ENCODE measurements around the gene PAPPA. TPM values are rescaled to one million over a fixed set of nuclear protein-coding genes. Genes with fewer than 3 reads are reported as not detected.

The PAPPA gene
- total RNA-seq, 2 experiments from 2014 or later: not detected

GRCh38 chr9:116207371-116208111 lies 54.0 kb downstream of the PAPPA start:
- intact Hi-C loops (cut with micrococcal nuclease; ENCODE audit: unreplicated experiment): no loop called here
- no peaks in the 10 kb centered on the region for H3K36me3 ChIP-seq (ENCODE audit: insufficient read depth, low read length)
- H3K79me2 ChIP-seq (ENCODE audit: insufficient read depth, low read depth, low read length): no peaks in the 10 kb centered on the region
- H3K27ac ChIP-seq (ENCODE audit: low read depth, low read length, poor library complexity, severe bottlenecking): no peak overlapping the region
- ChIA-PET POLR2A (no interaction called here), CTCF (ENCODE audit: unreplicated experiment) (no interaction called here)
- DNase-seq (ENCODE audit: low spot score): no peak
- BruUV-seq (replicated peaks): no TSS peak
- no peaks in the 10 kb centered on the region for H3K9me2 ChIP-seq (ENCODE audit: insufficient read depth, low read length)
- no peak for TF ChIP-seq EZH2phosphoT487 (IDR thresholded peaks at IDR 0.05; ENCODE audit: borderline replicate concordance, low read depth, low read length)
- TF ChIP-seq, protein P1, sequence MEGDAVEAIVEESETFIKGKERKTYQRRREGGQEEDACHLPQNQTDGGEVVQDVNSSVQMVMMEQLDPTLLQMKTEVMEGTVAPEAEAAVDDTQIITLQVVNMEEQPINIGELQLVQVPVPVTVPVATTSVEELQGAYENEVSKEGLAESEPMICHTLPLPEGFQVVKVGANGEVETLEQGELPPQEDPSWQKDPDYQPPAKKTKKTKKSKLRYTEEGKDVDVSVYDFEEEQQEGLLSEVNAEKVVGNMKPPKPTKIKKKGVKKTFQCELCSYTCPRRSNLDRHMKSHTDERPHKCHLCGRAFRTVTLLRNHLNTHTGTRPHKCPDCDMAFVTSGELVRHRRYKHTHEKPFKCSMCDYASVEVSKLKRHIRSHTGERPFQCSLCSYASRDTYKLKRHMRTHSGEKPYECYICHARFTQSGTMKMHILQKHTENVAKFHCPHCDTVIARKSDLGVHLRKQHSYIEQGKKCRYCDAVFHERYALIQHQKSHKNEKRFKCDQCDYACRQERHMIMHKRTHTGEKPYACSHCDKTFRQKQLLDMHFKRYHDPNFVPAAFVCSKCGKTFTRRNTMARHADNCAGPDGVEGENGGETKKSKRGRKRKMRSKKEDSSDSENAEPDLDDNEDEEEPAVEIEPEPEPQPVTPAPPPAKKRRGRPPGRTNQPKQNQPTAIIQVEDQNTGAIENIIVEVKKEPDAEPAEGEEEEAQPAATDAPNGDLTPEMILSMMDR (conservative IDR thresholded peaks at IDR 0.05; ENCODE audit: low read length): no peak
- H3K4me2 ChIP-seq (ENCODE audit: low read length): no peak overlapping the region
- H4K20me1 ChIP-seq (ENCODE audit: insufficient read depth, low read length): no peaks in the 10 kb centered on the region
- H3K4me1 ChIP-seq (ENCODE audit: insufficient read depth, low read length, poor library complexity, severe bottlenecking): no peaks in the 10 kb centered on the region
- H3K4me3 ChIP-seq (ENCODE audit: low read depth, low read length, poor library complexity, severe bottlenecking): no peak overlapping the region
- no peak overlapping the region for H2AFZ ChIP-seq (ENCODE audit: low read length)
- no peaks in the 10 kb centered on the region for H3K9me3 ChIP-seq (ENCODE audit: low read length)

GRCh38 chr9:116208417-116209232 lies 55.0 kb downstream of the PAPPA start:
- H3K79me2 ChIP-seq (ENCODE audit: insufficient read depth, low read depth, low read length): no peaks in the 10 kb centered on the region
- H3K4me1 ChIP-seq (ENCODE audit: insufficient read depth, low read length, poor library complexity, severe bottlenecking): no peaks in the 10 kb centered on the region
- no TSS peak for BruUV-seq (replicated peaks)
- ChIA-PET POLR2A (no interaction called here), CTCF (ENCODE audit: unreplicated experiment) (no interaction called here)
- TF ChIP-seq, protein P1 (conservative IDR thresholded peaks at IDR 0.05; ENCODE audit: low read length): no peak
- no peak for TF ChIP-seq EZH2phosphoT487 (IDR thresholded peaks at IDR 0.05; ENCODE audit: borderline replicate concordance, low read depth, low read length)
- no peak for DNase-seq (ENCODE audit: low spot score)
- no peaks in the 10 kb centered on the region for H4K20me1 ChIP-seq (ENCODE audit: insufficient read depth, low read length)
- no peak overlapping the region for H3K4me3 ChIP-seq (ENCODE audit: low read depth, low read length, poor library complexity, severe bottlenecking)
- H3K9me2 ChIP-seq (ENCODE audit: insufficient read depth, low read length): no peaks in the 10 kb centered on the region
- no peak overlapping the region for H3K27ac ChIP-seq (ENCODE audit: low read depth, low read length, poor library complexity, severe bottlenecking)
- no peaks in the 10 kb centered on the region for H3K36me3 ChIP-seq (ENCODE audit: insufficient read depth, low read length)
- intact Hi-C loops (cut with micrococcal nuclease; ENCODE audit: unreplicated experiment): no loop called here
- H3K4me2 ChIP-seq (ENCODE audit: low read length): no peak overlapping the region
- no peaks in the 10 kb centered on the region for H3K9me3 ChIP-seq (ENCODE audit: low read length)
- no peak overlapping the region for H2AFZ ChIP-seq (ENCODE audit: low read length)
